ENCODE measurements around the gene SLC16A6. TPM values are rescaled to one million over a fixed set of nuclear protein-coding genes. Genes with fewer than 3 reads are reported as not detected.

SLC16A6 gene
- total and polyA plus RNA-seq, 2 of the 4 experiments (the other 2 are of a cell fraction), result 0.22 to 0.54 TPM

DNA sequence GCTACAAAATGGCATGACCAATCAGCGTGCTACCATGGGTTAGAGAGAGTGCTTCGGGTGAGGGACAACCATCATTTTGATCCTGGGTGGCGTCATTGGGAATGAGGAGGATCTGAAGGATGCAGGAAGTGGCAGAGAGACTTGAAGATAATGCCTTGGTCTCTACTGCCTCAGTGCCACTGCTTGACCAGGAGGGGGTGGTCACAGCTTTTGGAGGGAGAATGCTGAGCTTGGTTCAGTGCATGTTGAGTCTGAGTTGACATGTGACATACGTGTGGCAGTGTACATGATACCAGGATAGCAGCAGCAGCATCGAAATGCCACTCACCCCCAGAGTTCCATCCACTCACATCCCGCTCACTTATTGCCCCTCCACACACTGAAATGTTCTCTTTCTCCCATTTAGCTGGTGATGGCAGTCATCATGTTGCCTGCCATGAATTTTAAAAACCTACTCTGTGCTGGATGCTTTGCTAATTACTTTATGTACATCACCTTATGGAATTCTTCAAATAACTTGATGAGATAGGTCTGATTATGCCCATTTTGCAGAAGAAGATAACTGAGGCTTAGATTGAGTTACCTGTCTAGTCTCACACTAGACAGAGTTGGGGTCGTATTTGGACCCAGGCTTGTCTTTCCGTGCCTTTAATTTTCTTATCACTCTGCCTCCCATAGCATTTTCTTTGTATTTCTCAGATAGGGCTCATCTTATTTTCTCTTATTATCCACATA lies 37.1 kb upstream of the SLC16A6 start:
- Histone ChIP-seq H4K8ac (ENCODE audit: low read depth in 2 of 2, low read length in 2 of 2) (no peak overlapping the region), H4K20me1 (ENCODE audit: insufficient read depth, low read length) (no peaks in the 10 kb centered on the region), H2AK9ac (replicated peaks; ENCODE audit: low read depth, low read length, poor library complexity) (no peak overlapping the region), H3K4ac (ENCODE audit: low read depth, low read length) (no peak overlapping the region), H2BK5ac (ENCODE audit: low read depth, low read length, poor library complexity, severe bottlenecking) (no peak overlapping the region), H3K9me1 (ENCODE audit: insufficient read depth, low read length) (no peaks in the 10 kb centered on the region), H3K27me3 (ENCODE audit: control insufficient read depth, insufficient read depth, low read length) (0 out of 2 replicates have a peak, but pooled peaks cover 2% of the 10 kb centered on the region), H2BK15ac (ENCODE audit: low read depth, low read length) (no peak overlapping the region), H3K27ac (ENCODE audit: insufficient read depth, low read length) (no peak overlapping the region), H3K18ac (ENCODE audit: low read depth, low read length) (no peak overlapping the region), H2AFZ (replicated peaks; ENCODE audit: low read length, poor library complexity) (peak overlapping the region; percentile 5), H4K5ac (ENCODE audit: low read depth, low read length) (no peak overlapping the region), H3K56ac (ENCODE audit: extremely low read depth, insufficient read depth, low read length) (no peak overlapping the region), H4K91ac (ENCODE audit: insufficient read depth, low read depth, low read length) (no peak overlapping the region), H3K14ac (replicated peaks; ENCODE audit: low read depth, low read length) (no peak overlapping the region), H2BK120ac (ENCODE audit: low read depth, low read length) (no peak overlapping the region), H3K79me1 (ENCODE audit: low read depth in 1 of 2, low read length in 2 of 2) (no peaks in the 10 kb centered on the region), H3K9ac (ENCODE audit: low read depth, low read length) (no peak overlapping the region), H3K4me3 (ENCODE audit: insufficient read depth, low read depth, low read length) (no peak overlapping the region), H3K9me3 (ENCODE audit: control insufficient read depth, insufficient read depth, low read length) (peaks cover 11% of the 10 kb centered on the region), H3K4me1 (ENCODE audit: control insufficient read depth, insufficient read depth, low read length) (no peaks in the 10 kb centered on the region), H3K4me2 (ENCODE audit: low read depth, low read length) (no peak overlapping the region), H2AK5ac (ENCODE audit: low read depth, low read length) (no peak overlapping the region), H2BK20ac (ENCODE audit: low read depth, low read length) (no peak overlapping the region), H3K36me3 (ENCODE audit: control insufficient read depth, insufficient read depth, low read length) (no peaks in the 10 kb centered on the region), H3K23ac (ENCODE audit: low read depth, low read length) (no peak overlapping the region)
- POLR2A ChIA-PET (ENCODE audit: unreplicated experiment), result no interaction called here
- dilution Hi-C loops (cut with HindIII; ENCODE audit: low sequenced_read_pairs, unreplicated experiment) (no loop called here), intact Hi-C loops (cut with micrococcal nuclease) (no loop called here), in situ Hi-C loops (cut with MboI; ENCODE audit: low sequenced_read_pairs) (no loop called here)
- WGBS, 2 experiments (ENCODE audit: extremely low coverage in 2 of 2, insufficient read length in 1 of 2), result no CpG with 5 or more reads among the region's 8 CpGs
- no TSS peak for BruUV-seq (replicated peaks)
- ATAC-seq (ENCODE audit: low read depth), result no peak
- TF ChIP-seq, protein P1, sequence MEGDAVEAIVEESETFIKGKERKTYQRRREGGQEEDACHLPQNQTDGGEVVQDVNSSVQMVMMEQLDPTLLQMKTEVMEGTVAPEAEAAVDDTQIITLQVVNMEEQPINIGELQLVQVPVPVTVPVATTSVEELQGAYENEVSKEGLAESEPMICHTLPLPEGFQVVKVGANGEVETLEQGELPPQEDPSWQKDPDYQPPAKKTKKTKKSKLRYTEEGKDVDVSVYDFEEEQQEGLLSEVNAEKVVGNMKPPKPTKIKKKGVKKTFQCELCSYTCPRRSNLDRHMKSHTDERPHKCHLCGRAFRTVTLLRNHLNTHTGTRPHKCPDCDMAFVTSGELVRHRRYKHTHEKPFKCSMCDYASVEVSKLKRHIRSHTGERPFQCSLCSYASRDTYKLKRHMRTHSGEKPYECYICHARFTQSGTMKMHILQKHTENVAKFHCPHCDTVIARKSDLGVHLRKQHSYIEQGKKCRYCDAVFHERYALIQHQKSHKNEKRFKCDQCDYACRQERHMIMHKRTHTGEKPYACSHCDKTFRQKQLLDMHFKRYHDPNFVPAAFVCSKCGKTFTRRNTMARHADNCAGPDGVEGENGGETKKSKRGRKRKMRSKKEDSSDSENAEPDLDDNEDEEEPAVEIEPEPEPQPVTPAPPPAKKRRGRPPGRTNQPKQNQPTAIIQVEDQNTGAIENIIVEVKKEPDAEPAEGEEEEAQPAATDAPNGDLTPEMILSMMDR (conservative IDR thresholded peaks at IDR 0.05; ENCODE audit: low read depth, low read length), result 0 out of 2 replicates have a peak, but pooled peaks have one; percentile 10
- no peak for TF ChIP-seq RFX5 (IDR thresholded peaks at IDR 0.05; ENCODE audit: low read depth, low read length)
- no peak for DNase-seq
- CTCF ChIA-PET, result interaction anchor here (1.1 kb wide), 1 partner anchor 71 kb away, joined by 3 read pairs; no protein-coding TSS in a partner anchor
